ENCODE data around the gene HSD17B7. TPM values are rescaled to one million over a fixed set of nuclear protein-coding genes. Genes with fewer than 3 reads are reported as not detected.
A peak's percentile ranks its signal among the peaks of the same experiment; 100 is the strongest.
"Not testable (repeated sequence)": the region's sequence is repeated elsewhere in the genome, so short reads cannot be mapped to it uniquely, and the experiment has no call there.

HSD17B7 gene
- polyA plus RNA-seq, 1 experiment = 10.5 TPM

GRCh38 chr1:162796617-162797279 is 6.2 kb downstream of the HSD17B7 start:
- H3K27me3 ChIP-seq (ENCODE audit: control insufficient read depth, insufficient read depth, low read length); CTCF ChIA-PET; POLR2A ChIA-PET; H3K27ac ChIP-seq (ENCODE audit: low read depth, low read length); H3K9me3 ChIP-seq (ENCODE audit: control insufficient read depth, insufficient read depth, low read length); H3K4me3 ChIP-seq (ENCODE audit: low read depth, low read length); DNase-seq (ENCODE audit: low read depth, low spot score): not testable (repeated sequence)

DNA sequence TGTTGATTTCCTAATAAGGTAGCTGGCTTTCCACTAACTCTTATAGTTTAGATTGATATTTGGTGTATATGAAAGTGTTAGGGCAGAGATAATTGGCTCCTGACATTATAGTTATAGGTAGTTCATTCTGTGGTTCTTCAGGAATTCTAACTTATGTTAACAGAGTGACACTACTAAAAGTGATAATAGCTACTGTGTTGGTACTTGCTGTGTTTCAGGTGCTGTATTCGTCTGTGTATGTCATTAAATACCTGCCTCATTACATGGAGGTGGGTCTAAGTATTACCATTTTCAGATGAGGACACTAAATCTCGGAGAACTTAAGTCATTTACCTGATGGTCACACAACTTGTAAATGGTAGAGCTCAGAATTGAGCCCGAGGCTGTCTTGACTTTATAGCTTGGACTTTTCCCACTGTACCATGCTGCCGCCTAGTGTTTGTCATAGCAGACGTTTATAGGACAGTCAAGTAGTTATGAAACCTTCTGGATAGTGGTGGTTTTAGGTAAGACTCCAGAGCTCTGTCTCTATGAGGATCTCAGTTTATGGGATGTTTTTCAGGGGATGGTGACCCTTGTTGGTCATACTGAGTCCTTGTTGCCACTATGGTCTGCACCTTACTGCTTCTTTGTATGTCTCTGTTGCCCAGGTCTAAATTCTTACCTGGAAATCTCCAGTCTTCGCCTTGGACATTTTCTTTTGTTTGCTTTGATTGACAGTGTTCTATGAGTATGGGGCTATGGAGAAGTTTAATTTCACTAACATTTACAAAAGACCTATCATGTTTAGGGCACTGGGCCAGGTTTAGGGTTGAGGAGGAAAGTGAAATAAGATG is 9.7 kb downstream of the HSD17B7 start:
- POLR2A ChIA-PET = interaction anchor here (0.6 kb wide), 1 partner anchor 270 kb away, joined by 3 read pairs; no protein-coding TSS in a partner anchor
- not testable (repeated sequence) for H3K27me3 ChIP-seq (ENCODE audit: control insufficient read depth, insufficient read depth, low read length)

DNA sequence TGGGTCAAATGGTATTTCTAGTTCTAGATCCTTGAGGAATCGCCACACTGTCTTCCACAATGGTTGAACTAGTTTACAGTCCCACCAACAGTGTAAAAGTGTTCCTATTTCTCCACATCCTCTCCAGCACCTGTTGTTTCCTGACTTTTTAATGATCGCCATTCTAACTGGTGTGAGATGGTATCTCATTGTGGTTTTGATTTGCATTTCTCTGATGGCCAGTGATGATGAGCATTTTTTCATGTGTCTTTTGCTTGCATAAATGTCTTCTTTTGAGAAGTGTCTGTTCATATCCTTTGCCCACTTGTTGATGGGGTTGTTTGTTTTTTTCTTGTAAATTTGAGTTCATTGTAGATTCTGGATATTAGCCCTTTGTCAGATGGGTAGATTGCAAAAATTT is 17.0 kb downstream of the HSD17B7 start:
- H3K4me3 ChIP-seq (ENCODE audit: low read depth, low read length); H3K27me3 ChIP-seq (ENCODE audit: control insufficient read depth, insufficient read depth, low read length); POLR2A ChIA-PET; H3K9me3 ChIP-seq (ENCODE audit: control insufficient read depth, insufficient read depth, low read length); CTCF ChIA-PET; H3K27ac ChIP-seq (ENCODE audit: low read depth, low read length); DNase-seq (ENCODE audit: low read depth, low spot score): not testable (repeated sequence)

More for the DNA sequence above, 9.7 kb downstream of the HSD17B7 start:
- CTCF ChIA-PET = interaction anchor here (0.6 to 3.0 kb wide), 39 partner anchors 17 to 745 kb away, joined by 3 to 83 read pairs (median 4); partner anchors contain the start of gene DDR2
- H3K27ac ChIP-seq (ENCODE audit: low read depth, low read length); H3K4me3 ChIP-seq (ENCODE audit: low read depth, low read length); H3K9me3 ChIP-seq (ENCODE audit: control insufficient read depth, insufficient read depth, low read length): not testable (repeated sequence)
- DNase-seq (ENCODE audit: low read depth, low spot score) = peak; percentile 26
- TF ChIP-seq, protein P1, sequence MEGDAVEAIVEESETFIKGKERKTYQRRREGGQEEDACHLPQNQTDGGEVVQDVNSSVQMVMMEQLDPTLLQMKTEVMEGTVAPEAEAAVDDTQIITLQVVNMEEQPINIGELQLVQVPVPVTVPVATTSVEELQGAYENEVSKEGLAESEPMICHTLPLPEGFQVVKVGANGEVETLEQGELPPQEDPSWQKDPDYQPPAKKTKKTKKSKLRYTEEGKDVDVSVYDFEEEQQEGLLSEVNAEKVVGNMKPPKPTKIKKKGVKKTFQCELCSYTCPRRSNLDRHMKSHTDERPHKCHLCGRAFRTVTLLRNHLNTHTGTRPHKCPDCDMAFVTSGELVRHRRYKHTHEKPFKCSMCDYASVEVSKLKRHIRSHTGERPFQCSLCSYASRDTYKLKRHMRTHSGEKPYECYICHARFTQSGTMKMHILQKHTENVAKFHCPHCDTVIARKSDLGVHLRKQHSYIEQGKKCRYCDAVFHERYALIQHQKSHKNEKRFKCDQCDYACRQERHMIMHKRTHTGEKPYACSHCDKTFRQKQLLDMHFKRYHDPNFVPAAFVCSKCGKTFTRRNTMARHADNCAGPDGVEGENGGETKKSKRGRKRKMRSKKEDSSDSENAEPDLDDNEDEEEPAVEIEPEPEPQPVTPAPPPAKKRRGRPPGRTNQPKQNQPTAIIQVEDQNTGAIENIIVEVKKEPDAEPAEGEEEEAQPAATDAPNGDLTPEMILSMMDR (IDR thresholded peaks at IDR 0.05; ENCODE audit: low read depth, low read length) = peak; percentile 75

GRCh38 chr1:162812357-162812756 is 21.9 kb downstream of the HSD17B7 start:
- H3K27me3 ChIP-seq (ENCODE audit: control insufficient read depth, insufficient read depth, low read length); CTCF ChIA-PET; POLR2A ChIA-PET; H3K9me3 ChIP-seq (ENCODE audit: control insufficient read depth, insufficient read depth, low read length); H3K27ac ChIP-seq (ENCODE audit: low read depth, low read length); H3K4me3 ChIP-seq (ENCODE audit: low read depth, low read length); DNase-seq (ENCODE audit: low read depth, low spot score): not testable (repeated sequence)

- H3K4me3 ChIP-seq (ENCODE audit: low read depth, low read length); H3K27me3 ChIP-seq (ENCODE audit: control insufficient read depth, insufficient read depth, low read length); CTCF ChIA-PET; DNase-seq (ENCODE audit: low read depth, low spot score); H3K9me3 ChIP-seq (ENCODE audit: control insufficient read depth, insufficient read depth, low read length); H3K27ac ChIP-seq (ENCODE audit: low read depth, low read length); POLR2A ChIA-PET: not testable (repeated sequence)
These were observed 27.6 kb downstream of the HSD17B7 start for GRCh38 chr1:162818136-162818535.

GRCh38 chr1:162818666-162819065 is 28.2 kb downstream of the HSD17B7 start:
- H3K9me3 ChIP-seq (ENCODE audit: control insufficient read depth, insufficient read depth, low read length); H3K4me3 ChIP-seq (ENCODE audit: low read depth, low read length); POLR2A ChIA-PET; H3K27me3 ChIP-seq (ENCODE audit: control insufficient read depth, insufficient read depth, low read length); CTCF ChIA-PET; DNase-seq (ENCODE audit: low read depth, low spot score); H3K27ac ChIP-seq (ENCODE audit: low read depth, low read length): not testable (repeated sequence)

DNA sequence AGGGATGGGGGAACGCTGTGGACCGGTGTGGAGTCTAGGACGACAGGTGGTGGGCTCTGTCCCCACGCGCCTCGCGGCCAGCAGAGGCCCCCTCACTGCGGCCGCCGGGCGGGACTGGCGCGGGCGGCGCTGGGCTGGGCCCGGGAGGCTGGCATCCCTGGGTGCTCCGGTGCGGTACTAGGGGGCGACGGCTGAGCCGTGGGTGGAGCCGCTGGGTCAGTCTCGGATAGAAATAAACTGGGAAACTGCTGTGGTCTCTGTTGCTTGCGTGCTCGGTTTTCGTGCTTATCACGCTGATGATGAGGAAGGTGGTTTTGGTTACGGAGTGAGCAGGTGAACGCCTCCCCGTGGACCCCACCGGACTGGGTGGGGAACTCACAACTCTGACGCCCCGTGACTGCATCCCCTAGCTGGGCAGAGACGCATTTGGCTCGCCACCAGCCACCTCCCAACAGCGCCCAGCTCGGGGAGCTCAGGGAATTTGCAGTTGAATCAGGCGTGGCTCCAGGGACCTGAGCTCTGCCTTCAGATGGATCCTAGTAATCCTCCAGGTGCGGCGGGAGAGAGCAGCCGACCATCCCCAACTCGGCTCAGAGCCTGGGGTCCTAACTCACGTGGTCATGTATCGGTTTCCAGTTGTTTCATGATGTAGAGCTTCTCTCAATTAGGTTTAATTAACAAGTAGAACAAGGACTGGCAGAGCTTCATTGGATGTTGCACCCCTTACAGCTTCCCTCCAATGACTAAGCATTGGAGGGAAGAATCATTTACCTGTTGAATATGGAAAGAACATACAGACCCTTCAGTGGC is 32.1 kb downstream of the HSD17B7 start:
- peaks cover 2% of the 10 kb centered on the region for H3K27me3 ChIP-seq (ENCODE audit: control insufficient read depth, insufficient read depth, low read length)
- ChIA-PET CTCF (interaction anchor here (0.7 to 0.8 kb wide), 2 partner anchors 26 to 246 kb away, joined by 3 to 4 read pairs; partner anchors contain the start of gene RGS4), POLR2A (interaction anchor here (0.7 kb wide), 1 partner anchor 189 kb away, joined by 8 read pairs; no protein-coding TSS in a partner anchor)
- TF ChIP-seq, protein P1 (IDR thresholded peaks at IDR 0.05; ENCODE audit: low read depth, low read length) = no peak
- no peak overlapping the region for H3K27ac ChIP-seq (ENCODE audit: low read depth, low read length)
- DNase-seq (ENCODE audit: low read depth, low spot score) = no peak
- peak overlapping the region; percentile 62 for H3K4me3 ChIP-seq (ENCODE audit: low read depth, low read length)
- H3K9me3 ChIP-seq (ENCODE audit: control insufficient read depth, insufficient read depth, low read length) = no peaks in the 10 kb centered on the region

Data from AG04450 (cell line).